Measurements from ENCODE around the gene CEP85L.

CEP85L gene

DNA sequence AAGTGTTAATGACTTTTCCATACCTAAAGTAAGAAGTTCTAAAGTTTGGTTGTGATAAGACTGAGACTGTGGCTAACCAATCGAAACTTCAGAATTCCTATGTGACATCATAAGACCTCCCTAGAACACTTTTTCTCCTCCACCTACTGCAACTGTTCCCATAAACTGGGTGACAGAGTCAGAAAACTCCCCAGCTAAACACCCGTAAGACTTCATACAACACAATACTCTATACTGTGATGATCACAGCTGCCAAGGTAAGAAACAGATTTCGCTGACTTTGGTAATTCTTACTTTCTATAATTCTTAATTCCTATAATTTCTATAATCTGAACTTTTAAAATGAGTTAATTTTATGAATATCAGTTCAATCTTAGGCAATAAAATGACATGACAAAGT is 103.3 kb downstream of the CEP85L start, which contains the start of gene PLN:
PLN (plus strand) TSS at position 161 of the 400 bp plus-strand sequence. CDS start 10,626 bp downstream, outside the sequence.
- Histone ChIP-seq H3K27ac (ENCODE audit: insufficient read depth, low read length, poor library complexity, severe bottlenecking) (no peak within 1 kb of the TSS), H3K36me3 (ENCODE audit: control insufficient read depth, insufficient read depth, low read length) (no peaks in the 10 kb centered on the region), H3K4me3 (ENCODE audit: insufficient read depth, low read depth, low read length, poor library complexity, severe bottlenecking) (no peak within 1 kb of the TSS), H3K4me1 (ENCODE audit: control insufficient read depth, insufficient read depth, low read length, poor library complexity, severe bottlenecking) (no peaks in the 10 kb centered on the region), H3K27me3 (replicated peaks; ENCODE audit: control insufficient read depth, insufficient read depth, low read length, poor library complexity, severe bottlenecking) (no peaks in the 10 kb centered on the region), H3K9me3 (ENCODE audit: control insufficient read depth, low read length) (no peaks in the 10 kb centered on the region)
- DNase-seq = no peak

DNA sequence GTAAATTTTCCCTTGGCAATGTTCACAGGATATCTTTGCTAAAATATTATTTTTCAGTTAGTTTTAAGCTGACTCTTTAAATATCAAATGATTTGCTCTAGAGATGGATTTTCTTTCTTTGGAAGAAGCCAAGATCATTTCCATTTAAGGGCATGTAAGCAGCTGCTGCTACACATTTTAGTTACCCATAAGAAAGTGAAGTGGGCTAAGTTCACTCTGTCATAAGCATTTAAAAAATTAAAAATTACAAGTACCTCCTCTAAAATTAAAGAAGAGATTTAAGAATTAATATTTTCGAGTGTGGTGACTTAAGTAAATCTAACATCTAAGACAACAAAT is 104.5 kb downstream of the CEP85L start:
- no peak overlapping the region for H3K4me3 ChIP-seq (ENCODE audit: insufficient read depth, low read depth, low read length, poor library complexity, severe bottlenecking)

DNA sequence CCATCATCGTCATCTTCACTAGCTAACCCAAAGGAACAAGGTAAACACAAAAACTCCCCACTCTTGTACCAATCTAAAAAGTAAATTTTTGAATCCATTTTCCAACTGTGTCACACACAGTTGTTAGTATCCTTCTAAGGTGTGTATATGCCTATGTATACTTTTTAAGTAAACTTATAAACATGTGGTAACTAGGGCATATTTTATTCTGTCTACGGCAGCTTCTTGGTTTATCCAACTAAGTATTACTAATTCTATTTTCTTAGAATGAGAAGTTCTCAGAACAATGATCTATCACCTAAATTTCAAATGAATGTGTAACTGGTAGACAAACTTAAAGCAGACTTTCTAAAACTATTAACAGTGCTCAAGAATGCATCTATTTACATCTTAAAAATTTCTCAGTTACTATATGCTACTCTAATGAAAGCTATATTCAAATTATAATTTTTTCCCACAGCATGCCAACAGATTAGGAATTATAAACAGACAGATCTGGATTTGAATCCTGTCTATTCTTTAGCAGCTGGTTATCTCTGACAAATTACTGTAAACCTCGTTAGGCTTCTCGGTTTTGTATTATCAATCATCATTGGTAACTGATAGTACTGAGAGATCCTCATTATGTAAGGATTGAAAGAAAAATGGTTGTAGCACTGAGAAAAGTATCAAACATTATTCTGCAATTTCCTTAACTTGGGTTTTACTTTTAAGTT is 105.1 kb downstream of the CEP85L start:
- DNase-seq = no peak
- H3K36me3 ChIP-seq (ENCODE audit: control insufficient read depth, insufficient read depth, low read length) = no peaks in the 10 kb centered on the region
- no peaks in the 10 kb centered on the region for H3K9me3 ChIP-seq (ENCODE audit: control insufficient read depth, low read length)
- H3K27ac ChIP-seq (ENCODE audit: insufficient read depth, low read length, poor library complexity, severe bottlenecking) = no peak overlapping the region
- no peaks in the 10 kb centered on the region for H3K4me1 ChIP-seq (ENCODE audit: control insufficient read depth, insufficient read depth, low read length, poor library complexity, severe bottlenecking)
- no peak overlapping the region for H3K4me3 ChIP-seq (ENCODE audit: insufficient read depth, low read depth, low read length, poor library complexity, severe bottlenecking)
- no peaks in the 10 kb centered on the region for H3K27me3 ChIP-seq (replicated peaks; ENCODE audit: control insufficient read depth, insufficient read depth, low read length, poor library complexity, severe bottlenecking)

More for the DNA sequence above, 104.5 kb downstream of the CEP85L start:
- no peaks in the 10 kb centered on the region for H3K27me3 ChIP-seq (replicated peaks; ENCODE audit: control insufficient read depth, insufficient read depth, low read length, poor library complexity, severe bottlenecking)
- H3K9me3 ChIP-seq (ENCODE audit: control insufficient read depth, low read length) = no peaks in the 10 kb centered on the region
- no peak overlapping the region for H3K27ac ChIP-seq (ENCODE audit: insufficient read depth, low read length, poor library complexity, severe bottlenecking)
- H3K4me1 ChIP-seq (ENCODE audit: control insufficient read depth, insufficient read depth, low read length, poor library complexity, severe bottlenecking) = no peaks in the 10 kb centered on the region
- DNase-seq = no peak
- H3K36me3 ChIP-seq (ENCODE audit: control insufficient read depth, insufficient read depth, low read length) = no peaks in the 10 kb centered on the region

DNA sequence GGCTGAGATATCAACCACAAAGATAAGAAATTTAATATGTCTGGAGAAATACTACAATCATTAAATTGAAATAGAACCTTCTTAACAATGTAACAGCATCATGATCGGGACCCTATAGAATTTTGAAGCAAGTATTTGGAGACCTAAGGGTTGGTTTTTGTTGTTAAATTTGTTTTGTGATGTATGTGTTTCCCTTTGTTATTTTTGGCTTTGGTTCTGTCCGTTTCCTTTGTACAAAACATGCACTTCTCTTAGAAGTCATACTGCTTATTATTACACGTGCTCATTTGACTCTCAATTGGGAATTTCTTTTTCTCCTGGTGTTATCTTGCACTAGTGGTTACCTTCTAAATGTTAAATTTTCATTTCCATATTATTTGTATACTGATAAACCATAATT is 107.3 kb downstream of the CEP85L start:
- no peak overlapping the region for H3K4me3 ChIP-seq (ENCODE audit: insufficient read depth, low read depth, low read length, poor library complexity, severe bottlenecking)
- H3K27ac ChIP-seq (ENCODE audit: insufficient read depth, low read length, poor library complexity, severe bottlenecking) = no peak overlapping the region
- H3K27me3 ChIP-seq (replicated peaks; ENCODE audit: control insufficient read depth, insufficient read depth, low read length, poor library complexity, severe bottlenecking) = no peaks in the 10 kb centered on the region
- H3K4me1 ChIP-seq (ENCODE audit: control insufficient read depth, insufficient read depth, low read length, poor library complexity, severe bottlenecking) = no peaks in the 10 kb centered on the region
- no peak for DNase-seq
- no peaks in the 10 kb centered on the region for H3K36me3 ChIP-seq (ENCODE audit: control insufficient read depth, insufficient read depth, low read length)
- H3K9me3 ChIP-seq (ENCODE audit: control insufficient read depth, low read length) = no peaks in the 10 kb centered on the region

DNA sequence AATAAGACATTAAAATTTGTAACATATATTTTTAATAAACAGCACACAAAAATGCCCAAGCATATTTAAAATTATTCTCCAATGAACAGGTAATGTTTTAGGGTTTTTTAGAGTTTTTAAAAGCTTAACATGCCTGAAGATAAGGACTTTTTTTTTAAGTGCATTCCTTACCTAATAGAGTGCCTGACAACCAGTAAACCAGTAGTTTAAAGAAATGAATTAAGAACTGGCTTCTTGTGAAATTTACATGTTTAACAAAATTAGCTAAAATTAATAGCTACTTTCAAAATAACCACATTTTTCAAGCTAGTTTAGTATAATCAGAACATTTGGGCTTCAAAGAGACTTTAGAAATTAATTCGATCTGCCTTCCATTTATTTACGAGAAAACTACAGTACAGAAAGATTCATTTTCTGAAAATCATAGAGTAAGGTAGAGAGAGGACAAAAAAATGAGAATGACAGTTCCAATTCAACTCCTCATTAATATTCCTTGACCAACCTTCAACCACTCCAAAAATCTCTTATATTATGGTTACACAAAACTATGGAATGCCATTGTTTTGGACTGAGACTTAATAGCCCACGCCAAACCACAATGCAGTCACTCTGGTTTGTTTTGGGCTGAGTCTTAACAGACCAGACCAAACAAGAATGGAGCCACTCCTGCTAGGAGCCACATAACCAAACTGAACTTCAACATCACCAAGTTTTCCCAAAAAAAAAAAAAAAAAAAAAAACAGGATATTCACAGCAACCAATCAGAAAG is 109.0 kb downstream of the CEP85L start:
- Histone ChIP-seq H3K4me3 (ENCODE audit: insufficient read depth, low read depth, low read length, poor library complexity, severe bottlenecking) (no peak overlapping the region), H3K4me1 (ENCODE audit: control insufficient read depth, insufficient read depth, low read length, poor library complexity, severe bottlenecking) (no peaks in the 10 kb centered on the region), H3K27ac (ENCODE audit: insufficient read depth, low read length, poor library complexity, severe bottlenecking) (no peak overlapping the region), H3K36me3 (ENCODE audit: control insufficient read depth, insufficient read depth, low read length) (no peaks in the 10 kb centered on the region), H3K27me3 (replicated peaks; ENCODE audit: control insufficient read depth, insufficient read depth, low read length, poor library complexity, severe bottlenecking) (no peaks in the 10 kb centered on the region), H3K9me3 (ENCODE audit: control insufficient read depth, low read length) (no peaks in the 10 kb centered on the region)
- no peak for DNase-seq

DNA sequence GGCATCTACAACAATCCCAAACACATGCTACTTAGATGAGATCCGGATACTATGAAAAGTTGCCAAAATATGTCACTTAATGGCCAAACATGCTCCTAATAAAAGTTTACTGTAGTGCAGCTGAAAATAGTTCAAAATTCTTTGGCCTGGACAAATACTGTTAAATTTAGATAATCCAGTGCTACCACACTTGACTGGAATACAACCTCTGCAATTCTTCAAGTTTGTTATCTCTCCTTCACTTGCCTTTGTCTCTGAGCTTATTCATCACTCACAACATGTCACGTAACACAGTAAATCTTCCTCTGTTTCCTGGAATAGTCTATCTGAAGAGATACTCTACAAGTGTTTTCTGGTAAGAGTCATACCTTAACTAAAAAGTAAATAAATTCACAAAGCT is 113.8 kb downstream of the CEP85L start:
- Histone ChIP-seq H3K27ac (ENCODE audit: insufficient read depth, low read length, poor library complexity, severe bottlenecking) (no peak overlapping the region), H3K9me3 (ENCODE audit: control insufficient read depth, low read length) (no peaks in the 10 kb centered on the region), H3K27me3 (replicated peaks; ENCODE audit: control insufficient read depth, insufficient read depth, low read length, poor library complexity, severe bottlenecking) (no peaks in the 10 kb centered on the region), H3K4me3 (ENCODE audit: insufficient read depth, low read depth, low read length, poor library complexity, severe bottlenecking) (no peak overlapping the region), H3K36me3 (ENCODE audit: control insufficient read depth, insufficient read depth, low read length) (no peaks in the 10 kb centered on the region), H3K4me1 (ENCODE audit: control insufficient read depth, insufficient read depth, low read length, poor library complexity, severe bottlenecking) (no peaks in the 10 kb centered on the region)
- no peak for DNase-seq

DNA sequence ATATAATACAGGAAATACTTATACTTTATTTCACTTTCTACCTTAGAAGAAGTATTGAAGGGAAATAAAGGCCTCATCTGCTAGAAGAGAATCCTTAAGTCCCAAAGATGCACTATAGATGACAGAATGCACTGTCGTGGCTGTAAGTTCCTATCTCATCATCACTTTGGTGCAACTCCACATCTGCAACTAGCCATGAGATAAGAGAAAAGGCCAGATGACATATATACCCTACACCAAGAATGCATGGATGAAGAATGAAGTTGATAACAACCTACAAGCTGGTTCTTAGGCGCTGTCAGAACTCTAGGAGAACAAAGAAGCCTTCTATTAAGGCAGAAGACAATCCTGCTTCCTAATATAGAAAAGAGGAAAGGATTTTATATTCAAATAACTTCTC is 114.9 kb downstream of the CEP85L start:
- no peak for DNase-seq
- Histone ChIP-seq H3K4me3 (ENCODE audit: insufficient read depth, low read depth, low read length, poor library complexity, severe bottlenecking) (no peak overlapping the region), H3K27ac (ENCODE audit: insufficient read depth, low read length, poor library complexity, severe bottlenecking) (no peak overlapping the region), H3K9me3 (ENCODE audit: control insufficient read depth, low read length) (no peaks in the 10 kb centered on the region), H3K36me3 (ENCODE audit: control insufficient read depth, insufficient read depth, low read length) (no peaks in the 10 kb centered on the region), H3K4me1 (ENCODE audit: control insufficient read depth, insufficient read depth, low read length, poor library complexity, severe bottlenecking) (no peaks in the 10 kb centered on the region), H3K27me3 (replicated peaks; ENCODE audit: control insufficient read depth, insufficient read depth, low read length, poor library complexity, severe bottlenecking) (no peaks in the 10 kb centered on the region)

DNA sequence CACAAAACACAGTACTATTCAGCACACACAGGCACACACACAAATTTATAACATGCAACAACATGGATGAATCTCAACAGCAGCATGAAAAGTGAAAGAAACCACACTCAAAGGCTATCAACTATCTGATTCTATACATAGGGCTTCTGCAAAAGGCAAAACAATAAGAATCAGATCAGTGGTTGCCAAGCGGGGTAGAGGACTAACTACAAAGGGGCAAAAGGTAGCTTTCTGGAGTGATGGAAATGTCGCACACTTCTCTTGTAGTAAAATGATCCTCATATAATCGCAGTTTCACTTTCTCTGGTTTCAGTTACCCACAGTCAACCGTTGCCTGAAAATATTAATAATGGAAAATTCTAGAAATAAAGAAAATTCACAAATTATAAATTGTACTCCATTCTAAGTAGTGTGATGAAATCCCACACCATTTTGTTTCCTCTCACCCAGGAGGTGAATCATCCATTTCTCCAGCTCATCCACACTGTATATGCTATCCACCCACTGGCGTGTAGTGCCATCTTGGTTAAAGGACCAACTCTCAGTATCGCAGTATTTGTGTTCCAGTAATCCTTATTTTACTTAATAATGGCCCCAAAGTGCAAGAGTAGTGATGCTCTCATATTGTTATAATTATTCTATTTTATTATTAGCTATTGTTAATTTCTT is 116.1 kb downstream of the CEP85L start:
- H3K4me3 ChIP-seq (ENCODE audit: insufficient read depth, low read depth, low read length, poor library complexity, severe bottlenecking) = no peak overlapping the region
- DNase-seq = no peak
- H3K27me3 ChIP-seq (replicated peaks; ENCODE audit: control insufficient read depth, insufficient read depth, low read length, poor library complexity, severe bottlenecking) = no peaks in the 10 kb centered on the region
- no peaks in the 10 kb centered on the region for H3K36me3 ChIP-seq (ENCODE audit: control insufficient read depth, insufficient read depth, low read length)
- H3K9me3 ChIP-seq (ENCODE audit: control insufficient read depth, low read length) = no peaks in the 10 kb centered on the region
- H3K27ac ChIP-seq (ENCODE audit: insufficient read depth, low read length, poor library complexity, severe bottlenecking) = no peak overlapping the region
- H3K4me1 ChIP-seq (ENCODE audit: control insufficient read depth, insufficient read depth, low read length, poor library complexity, severe bottlenecking) = no peaks in the 10 kb centered on the region

DNA sequence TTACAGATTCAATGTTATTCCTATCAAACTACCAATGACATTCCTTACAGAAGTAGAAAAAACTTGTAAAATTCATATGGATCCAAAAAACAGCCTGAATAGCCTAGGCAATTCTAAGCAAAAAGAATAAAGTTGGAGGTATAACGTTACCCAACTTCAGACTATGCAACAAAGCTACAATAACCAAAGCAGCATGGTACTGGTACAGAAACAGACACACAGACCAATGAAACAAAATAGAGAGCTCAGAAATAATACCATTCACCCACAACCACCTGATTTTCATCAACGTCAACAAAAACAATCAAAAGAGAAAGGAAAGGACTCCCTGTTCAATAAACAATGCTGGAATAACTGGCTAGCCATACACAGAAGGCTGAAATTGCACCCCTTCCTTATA is 120.4 kb downstream of the CEP85L start:
- H3K36me3 ChIP-seq (ENCODE audit: control insufficient read depth, insufficient read depth, low read length) = no peaks in the 10 kb centered on the region
- no peaks in the 10 kb centered on the region for H3K4me1 ChIP-seq (ENCODE audit: control insufficient read depth, insufficient read depth, low read length, poor library complexity, severe bottlenecking)
- no peak for DNase-seq
- H3K9me3 ChIP-seq (ENCODE audit: control insufficient read depth, low read length) = no peaks in the 10 kb centered on the region
- H3K27me3 ChIP-seq (replicated peaks; ENCODE audit: control insufficient read depth, insufficient read depth, low read length, poor library complexity, severe bottlenecking) = no peaks in the 10 kb centered on the region
- H3K27ac ChIP-seq (ENCODE audit: insufficient read depth, low read length, poor library complexity, severe bottlenecking) = no peak overlapping the region
- no peak overlapping the region for H3K4me3 ChIP-seq (ENCODE audit: insufficient read depth, low read depth, low read length, poor library complexity, severe bottlenecking)

DNA sequence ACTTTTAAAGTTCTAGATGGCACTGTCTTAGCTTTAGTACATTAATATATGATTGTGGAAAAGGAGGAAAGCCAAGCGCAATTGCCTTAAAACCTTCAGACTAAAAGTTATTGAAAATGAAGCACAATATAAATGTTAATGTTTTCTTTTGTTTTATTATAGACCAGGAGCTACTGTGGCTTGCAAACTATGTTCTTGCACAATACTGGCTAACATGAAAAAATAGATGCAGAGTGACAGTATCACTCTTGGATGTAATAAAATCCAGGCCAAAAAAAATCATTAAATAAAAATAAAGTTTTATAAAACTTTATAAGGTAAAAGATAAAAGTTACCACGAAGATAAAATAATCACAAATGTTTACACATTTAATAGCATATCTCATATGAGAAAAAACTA is 121.6 kb downstream of the CEP85L start:
- no peaks in the 10 kb centered on the region for H3K9me3 ChIP-seq (ENCODE audit: control insufficient read depth, low read length)
- no peaks in the 10 kb centered on the region for H3K36me3 ChIP-seq (ENCODE audit: control insufficient read depth, insufficient read depth, low read length)
- H3K4me1 ChIP-seq (ENCODE audit: control insufficient read depth, insufficient read depth, low read length, poor library complexity, severe bottlenecking) = peaks cover 2% of the 10 kb centered on the region
- H3K27ac ChIP-seq (ENCODE audit: insufficient read depth, low read length, poor library complexity, severe bottlenecking) = no peak overlapping the region
- H3K27me3 ChIP-seq (replicated peaks; ENCODE audit: control insufficient read depth, insufficient read depth, low read length, poor library complexity, severe bottlenecking) = no peaks in the 10 kb centered on the region
- no peak overlapping the region for H3K4me3 ChIP-seq (ENCODE audit: insufficient read depth, low read depth, low read length, poor library complexity, severe bottlenecking)
- no peak for DNase-seq
